ENCODE measurements around the gene PBX2. TPM values are rescaled to one million over a fixed set of nuclear protein-coding genes. Genes with fewer than 3 reads are reported as not detected.

The PBX2 gene
- total RNA-seq, 1 donor from 2014 or later, result 97.7 TPM

- intact Hi-C loops (cut with micrococcal nuclease), result loop anchor here (2.0 to 10.0 kb wide), 7 partner anchors 473 to 1849 kb away; partner anchors contain the start of genes ABHD16A, ATP6V1G2, CSNK2B and CUTA
Observed at GRCh38 chr6:32175711-32176475, 14.1 kb downstream of the PBX2 start, which contains the start of gene AGPAT1. TSS of gene AGPAT1 (minus strand) at chr6:32176084. CDS start at chr6:32171496, 4,588 bp downstream.

DNA sequence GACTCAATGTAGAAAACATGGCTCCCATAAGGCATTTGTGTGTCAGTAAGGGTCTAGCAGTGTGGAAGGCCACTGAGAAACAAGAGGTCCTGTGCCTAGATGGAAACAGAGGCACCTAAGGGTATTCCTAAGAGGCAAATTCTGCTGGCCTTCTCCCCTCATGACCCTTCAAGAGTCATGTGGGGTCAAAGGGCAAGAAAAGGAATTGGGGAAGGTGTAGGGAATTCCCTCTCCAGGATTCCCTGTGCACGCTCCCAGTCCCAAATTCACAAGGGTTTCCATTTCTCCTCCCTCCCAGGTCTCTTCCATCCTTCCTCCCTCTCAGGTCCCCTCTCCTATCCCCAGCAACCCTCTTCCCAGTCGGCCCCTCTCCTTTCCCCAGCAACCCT, 14.7 kb downstream of the PBX2 start:
- intact Hi-C loops (cut with micrococcal nuclease), result loop anchor here (5.0 to 10.0 kb wide), 5 partner anchors 508 to 1848 kb away; partner anchors contain the start of genes ATP6V1G2, CSNK2B, CUTA and LY6G5B

- intact Hi-C loops (cut with micrococcal nuclease), result loop anchor here (10.0 kb wide), 2 partner anchors 710 to 1240 kb away; partner anchors contain the start of genes CUTA and PHF1
Observed at GRCh38 chr6:32174416-32174815, 15.6 kb downstream of the PBX2 start.

DNA sequence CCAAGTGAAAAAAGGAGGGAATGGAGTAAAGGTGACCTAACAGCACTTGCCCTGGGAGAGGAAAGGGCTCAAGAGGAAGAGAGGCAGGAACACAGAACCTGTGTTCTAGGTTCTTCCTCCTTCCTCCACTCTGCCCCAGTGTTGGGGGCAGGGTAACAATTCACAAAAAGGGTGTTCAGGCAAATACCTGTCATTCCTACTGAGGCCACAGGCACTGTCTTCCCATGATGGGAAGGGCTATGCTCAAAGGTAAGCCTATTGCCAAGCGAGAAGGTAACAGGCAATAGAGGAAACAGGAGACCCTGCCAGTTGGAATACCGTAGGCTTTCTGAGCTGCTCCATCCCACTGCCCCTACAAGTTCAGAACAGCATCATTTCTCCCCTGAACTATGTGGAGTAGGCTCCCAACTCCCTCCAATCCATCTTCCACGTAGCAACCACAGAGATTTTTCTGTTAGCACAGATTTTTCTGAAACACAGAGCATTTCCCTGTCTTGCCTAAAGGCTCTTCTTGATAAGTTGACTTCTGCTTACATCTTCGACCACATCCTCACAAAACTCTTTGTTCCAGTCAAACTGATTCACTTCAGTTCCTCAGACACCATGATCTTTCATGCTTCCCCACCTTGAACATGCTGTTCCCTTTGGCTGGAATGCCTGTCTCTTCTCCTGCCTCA, 16.8 kb downstream of the PBX2 start:
- intact Hi-C loops (cut with micrococcal nuclease), result loop anchor here (10.0 kb wide), 2 partner anchors 708 to 1242 kb away; partner anchors contain the start of genes CUTA and PHF1

GRCh38 chr6:32171234-32171633, 18.8 kb downstream of the PBX2 start:
- intact Hi-C loops (cut with micrococcal nuclease), result loop anchor here (10.0 kb wide), 2 partner anchors 706 to 1244 kb away; partner anchors contain the start of genes CUTA and PHF1

DNA sequence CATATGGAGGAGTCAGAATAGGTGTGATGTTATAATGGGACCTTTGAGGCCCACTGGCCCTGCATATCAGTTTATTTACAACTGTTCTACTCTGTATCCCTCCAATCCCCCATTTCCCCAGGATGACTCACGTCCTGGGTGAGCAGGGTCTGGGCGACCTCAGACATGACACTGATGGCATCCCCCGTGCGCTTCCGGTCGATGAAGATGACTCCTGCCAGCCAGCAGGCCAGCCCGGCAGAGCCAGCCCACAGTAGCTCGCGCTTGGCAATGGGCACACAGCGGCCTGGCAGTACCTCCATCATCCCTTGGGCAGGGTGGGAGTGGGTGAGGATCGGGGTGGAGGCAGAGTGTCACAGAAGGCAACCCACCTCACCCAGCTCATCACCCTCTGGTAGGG, 19.7 kb downstream of the PBX2 start:
- intact Hi-C loops (cut with micrococcal nuclease), result loop anchor here (10.0 kb wide), 2 partner anchors 705 to 1245 kb away; partner anchors contain the start of genes CUTA and PHF1

DNA sequence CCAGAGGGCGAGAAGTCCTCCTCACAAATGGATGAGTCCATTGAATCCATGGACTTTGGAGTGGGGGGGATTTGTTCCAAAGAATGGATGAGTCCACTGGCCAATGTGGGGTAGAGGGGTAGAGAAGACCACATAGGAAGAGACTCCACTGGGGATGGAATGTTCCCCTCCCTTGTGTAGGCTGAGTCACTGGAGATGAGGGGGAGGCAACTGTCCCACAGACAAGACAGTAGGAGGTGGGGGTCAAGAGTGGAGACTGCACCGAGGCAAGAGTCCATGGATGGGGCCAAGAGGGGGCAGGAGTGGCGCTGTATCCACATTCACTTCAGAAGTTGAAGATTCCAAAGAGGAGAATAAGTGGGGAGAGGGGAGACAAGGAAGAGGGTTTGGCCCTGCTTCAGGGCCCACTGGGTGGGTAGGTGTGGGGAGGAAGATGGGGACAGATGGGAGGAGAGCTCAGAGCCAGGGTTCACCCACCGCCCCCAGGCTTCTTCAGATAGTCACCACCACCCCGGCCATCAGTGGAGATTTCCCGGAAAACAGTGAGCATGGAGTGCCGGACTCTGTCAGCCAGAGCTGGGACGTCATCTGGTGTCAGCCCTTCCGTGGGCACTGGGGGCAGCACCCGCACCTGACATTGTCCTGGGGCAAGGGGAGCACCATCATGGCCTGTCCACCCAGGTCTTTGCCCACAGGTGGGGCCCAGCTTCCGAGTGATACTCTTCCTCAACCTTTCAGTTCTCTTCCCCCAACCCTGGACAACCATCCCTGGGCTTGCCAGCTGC, 21.0 kb downstream of the PBX2 start:
- intact Hi-C loops (cut with micrococcal nuclease), result no loop called here

GRCh38 chr6:32168350-32168749, 21.7 kb downstream of the PBX2 start:
- intact Hi-C loops (cut with micrococcal nuclease), result no loop called here

DNA sequence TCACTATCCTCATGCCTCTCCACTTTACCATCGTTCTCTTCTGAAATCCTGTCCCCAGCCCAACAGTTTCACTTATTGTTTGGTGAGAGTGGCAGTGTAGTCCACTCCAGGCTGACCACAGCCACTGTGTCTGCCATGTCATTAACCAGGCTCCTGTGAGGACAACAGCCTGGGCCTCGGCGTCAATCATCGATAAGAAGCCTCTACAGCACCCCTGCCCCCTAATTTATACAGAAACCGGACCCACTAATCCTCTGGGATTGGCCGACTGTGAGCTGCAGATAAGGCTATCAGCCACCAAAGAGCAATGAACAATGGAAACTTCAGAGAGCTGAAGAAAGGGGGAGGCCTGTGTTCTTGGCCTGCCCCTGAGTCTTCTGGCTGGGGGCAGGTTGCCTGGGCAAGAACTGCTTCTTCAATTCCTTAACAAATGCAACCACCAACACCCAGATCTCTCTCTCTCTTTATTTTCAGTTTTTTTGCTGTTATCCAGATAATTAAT, 22.2 kb downstream of the PBX2 start:
- intact Hi-C loops (cut with micrococcal nuclease), result no loop called here

GRCh38 chr6:32167154-32167760, 22.7 kb downstream of the PBX2 start:
- intact Hi-C loops (cut with micrococcal nuclease), result no loop called here

- intact Hi-C loops (cut with micrococcal nuclease), result no loop called here
Observed at GRCh38 chr6:32166411-32167061, 23.5 kb downstream of the PBX2 start.

DNA sequence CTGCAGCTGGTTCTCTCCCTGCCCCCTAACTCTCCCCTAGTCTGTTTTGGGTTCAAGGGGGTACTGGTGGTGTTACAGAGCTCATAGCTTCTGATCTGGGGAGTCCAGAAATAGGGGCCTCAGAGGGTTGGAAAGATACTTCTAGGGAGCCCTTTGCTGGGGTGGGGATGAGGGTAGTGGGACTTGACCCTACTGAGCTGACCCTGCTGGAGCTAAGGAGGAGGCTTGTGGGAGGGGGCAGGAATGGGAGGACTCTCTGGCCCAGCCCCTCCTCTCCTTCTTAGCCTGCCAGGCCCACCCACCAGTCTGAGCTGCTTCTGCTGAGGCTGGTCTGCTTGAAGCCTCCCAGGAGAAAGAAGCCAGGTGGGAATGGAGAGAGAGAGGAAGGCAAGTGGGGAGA, 25.7 kb downstream of the PBX2 start, which contains the start of gene EGFL8:
Gene EGFL8 (plus strand): TSS at position 301 of the 400 bp plus-strand sequence. CDS start 1,571 bp downstream, outside the sequence.
- intact Hi-C loops (cut with micrococcal nuclease), result no loop called here

DNA sequence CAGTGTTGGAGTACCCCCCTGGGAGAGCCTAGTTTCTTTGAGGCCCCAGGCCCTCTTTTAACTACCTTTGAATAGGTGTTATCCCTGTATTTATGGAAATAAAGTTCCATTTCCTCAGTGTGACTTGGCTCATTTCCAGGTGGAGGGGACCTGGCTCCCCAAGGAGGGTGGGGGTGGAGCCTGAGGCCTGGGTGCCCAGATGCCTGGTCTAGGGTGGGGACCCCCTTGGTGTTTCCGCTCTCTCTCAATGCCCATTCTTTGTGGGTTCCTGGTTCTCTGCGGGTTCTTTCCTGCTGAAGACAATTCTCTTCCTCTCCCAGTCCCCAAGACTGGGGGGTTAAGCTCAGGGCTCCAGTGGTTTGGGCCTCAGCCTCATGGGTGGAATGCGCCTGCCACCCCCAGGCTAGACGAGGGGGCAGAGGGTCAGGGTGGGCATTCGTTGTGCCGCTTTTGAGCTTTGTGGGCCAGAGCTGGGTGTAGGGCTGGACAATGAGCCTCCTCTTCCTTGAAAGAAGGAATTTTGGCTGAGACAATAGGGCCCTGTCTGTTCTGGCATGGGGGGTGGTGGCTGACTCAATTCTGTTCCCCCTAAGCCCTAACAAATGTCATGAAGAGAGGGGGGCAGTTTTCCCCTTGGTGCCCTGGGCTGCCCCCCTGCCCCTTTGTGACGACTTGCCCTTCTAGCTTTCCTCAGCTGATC, 26.3 kb downstream of the PBX2 start:
- intact Hi-C loops (cut with micrococcal nuclease), result no loop called here

DNA sequence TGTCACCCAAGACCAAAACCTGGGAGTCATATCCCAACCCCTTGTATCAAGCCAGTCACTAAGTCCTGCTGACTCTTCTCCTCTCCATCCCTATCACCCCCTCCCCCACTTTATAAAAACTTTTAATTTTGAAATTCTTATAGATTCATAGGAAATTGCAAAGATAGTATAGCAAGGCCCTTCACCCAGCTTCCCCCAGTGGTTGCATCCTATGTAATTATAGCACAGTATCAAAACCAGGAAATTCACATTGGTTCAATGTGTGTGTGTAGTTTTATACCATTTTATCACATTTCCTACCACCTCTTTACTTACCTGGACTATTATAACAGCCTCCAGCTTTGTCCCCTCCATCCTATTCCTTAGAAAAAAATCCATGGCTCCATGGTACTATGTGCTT, 31.9 kb downstream of the PBX2 start:
- intact Hi-C loops (cut with micrococcal nuclease), result no loop called here

DNA sequence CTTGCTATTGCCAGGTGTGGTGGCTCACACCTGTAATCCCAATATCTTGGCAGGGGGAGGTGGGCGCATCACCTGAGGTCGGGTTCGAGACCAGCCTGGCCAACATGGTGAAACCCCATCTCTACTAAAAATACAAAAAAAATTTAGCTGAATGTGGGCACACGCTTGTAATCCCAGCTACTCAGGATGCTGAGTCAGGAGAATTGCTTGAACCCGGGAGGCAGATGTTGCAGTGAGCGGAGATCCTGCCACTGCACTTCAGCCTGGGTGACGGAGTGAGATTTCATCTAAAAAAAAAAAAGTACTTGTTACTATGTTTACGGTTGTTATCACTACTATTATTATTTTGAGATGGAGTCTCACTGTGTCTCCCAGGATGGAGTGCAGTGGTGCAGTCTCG, 33.1 kb downstream of the PBX2 start:
- intact Hi-C loops (cut with micrococcal nuclease), result no loop called here

DNA sequence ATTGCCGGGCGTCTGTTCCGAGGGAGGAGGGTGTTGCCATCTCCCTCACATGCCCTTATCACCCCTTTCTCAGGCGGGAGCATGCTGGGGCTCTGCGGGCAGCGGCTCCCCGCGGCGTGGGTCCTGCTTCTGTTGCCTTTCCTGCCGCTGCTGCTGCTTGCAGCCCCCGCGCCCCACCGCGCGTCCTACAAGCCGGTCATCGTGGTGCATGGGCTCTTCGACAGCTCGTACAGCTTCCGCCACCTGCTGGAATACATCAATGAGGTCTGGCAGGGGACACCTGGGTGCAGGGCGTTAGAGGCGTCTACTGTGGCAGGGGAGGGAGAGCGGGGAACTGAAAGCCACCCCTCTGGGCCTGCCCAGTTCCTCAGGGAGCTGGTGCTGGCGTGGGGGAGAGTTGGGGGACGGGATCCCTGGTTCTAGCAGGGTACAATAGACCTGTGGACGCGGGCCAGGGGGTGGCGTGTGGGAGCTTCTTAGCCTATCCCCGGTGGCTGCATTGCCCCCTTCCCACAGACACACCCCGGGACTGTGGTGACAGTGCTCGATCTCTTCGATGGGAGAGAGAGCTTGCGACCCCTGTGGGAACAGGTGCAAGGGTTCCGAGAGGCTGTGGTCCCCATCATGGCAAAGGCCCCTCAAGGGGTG, 35.4 kb downstream of the PBX2 start:
- intact Hi-C loops (cut with micrococcal nuclease), result loop anchor here (1.0 kb wide), 6 partner anchors 24 to 106 kb away; partner anchors contain the start of genes FKBPL and RNF5

DNA sequence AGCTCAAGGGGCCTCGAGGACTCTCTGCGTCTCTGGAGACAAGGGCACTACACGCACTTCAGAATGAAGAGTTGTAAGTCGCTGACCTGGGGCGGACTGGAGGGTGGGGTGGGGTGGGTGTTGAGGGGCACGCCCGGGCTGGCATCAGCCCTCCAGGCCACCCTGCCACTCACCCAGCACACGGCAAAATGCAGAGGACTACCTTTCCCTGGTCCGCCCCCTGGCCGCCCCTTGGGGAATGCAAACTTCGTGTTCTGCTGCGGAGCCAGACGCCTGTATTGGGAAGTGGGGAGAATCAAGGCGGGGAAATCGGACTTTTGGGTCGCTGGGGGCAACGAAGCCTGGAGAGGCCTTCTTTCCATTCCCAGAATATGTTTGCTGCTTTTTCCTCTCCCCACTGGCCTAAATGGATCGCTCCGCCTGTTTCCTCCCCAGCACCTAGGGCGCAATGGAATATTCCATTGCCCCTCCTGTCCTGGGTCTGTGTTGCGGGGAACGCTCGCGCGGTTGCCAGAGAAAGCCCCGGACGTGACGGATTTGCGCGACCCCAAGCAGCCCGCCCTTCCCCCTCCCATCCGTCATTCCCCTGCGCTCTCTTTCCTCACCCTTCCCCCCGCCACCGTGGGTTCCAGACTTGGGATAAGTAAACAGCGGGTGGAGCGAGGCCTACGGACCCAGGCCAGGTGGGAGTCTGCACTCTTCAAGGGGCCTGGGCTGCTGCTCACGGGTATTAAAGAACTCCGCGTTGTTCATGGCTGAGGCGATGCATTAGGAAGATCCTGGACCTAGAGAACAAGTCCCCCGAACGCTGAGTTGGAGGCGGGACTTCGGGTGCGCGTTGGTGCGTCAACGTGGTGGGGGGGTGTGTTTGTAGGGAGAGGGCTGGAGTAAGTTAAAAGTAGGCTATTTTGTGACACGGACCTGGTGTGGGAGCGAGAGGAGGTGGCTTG, 36.2 kb downstream of the PBX2 start, which contains the start of gene PPT2:
Gene PPT2 (plus strand): TSS at position 578 of the 950 bp plus-strand sequence. CDS start 454 bp downstream, outside the sequence.
- intact Hi-C loops (cut with micrococcal nuclease), result loop anchor here (1.0 kb wide), 6 partner anchors 24 to 106 kb away; partner anchors contain the start of genes FKBPL and RNF5

Measured in T-helper 1 cell treated with Interleukin-12 subunit alpha and Interleukin-12 subunit beta and Interleukin-4 antibody, amounts not matched to agents 30 ng/mL and 1 ng/mL, for 36 hours (primary cell).